Hematopoietic multipotent progenitor cell treated with erythropoietin and hydrocortisone succinate and interleukin-3 and kit ligand, for 15 days (in vitro differentiated cells): ENCODE measurements around the gene STT3B.

ENCODE experiments used
- DNase-seq: peaks from one replicate; pipeline ENCODE4 v3.0.0-alpha.2; 2015; ENCODE audit warnings: low spot score

STT3B gene

DNA sequence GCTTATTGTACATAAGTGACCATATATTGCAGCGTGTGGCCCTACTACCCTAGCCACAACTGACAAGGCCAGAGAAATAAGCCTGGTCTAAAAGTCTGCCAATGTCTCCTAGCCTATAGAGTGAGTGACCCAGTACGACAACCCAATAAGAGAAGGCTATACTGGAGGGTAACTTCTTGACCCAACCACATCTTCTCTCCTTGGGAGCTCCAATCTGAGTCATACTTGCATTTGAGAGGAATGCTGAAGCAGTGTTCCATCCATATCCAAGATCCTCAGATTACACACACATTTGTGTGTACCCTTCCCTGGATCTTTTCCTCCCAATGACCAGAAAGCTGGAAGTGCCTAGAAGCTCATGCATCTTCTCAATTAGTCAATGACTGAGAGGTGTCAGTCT is 11.3 kb upstream of the STT3B start:
- DNase-seq, result no peak

DNA sequence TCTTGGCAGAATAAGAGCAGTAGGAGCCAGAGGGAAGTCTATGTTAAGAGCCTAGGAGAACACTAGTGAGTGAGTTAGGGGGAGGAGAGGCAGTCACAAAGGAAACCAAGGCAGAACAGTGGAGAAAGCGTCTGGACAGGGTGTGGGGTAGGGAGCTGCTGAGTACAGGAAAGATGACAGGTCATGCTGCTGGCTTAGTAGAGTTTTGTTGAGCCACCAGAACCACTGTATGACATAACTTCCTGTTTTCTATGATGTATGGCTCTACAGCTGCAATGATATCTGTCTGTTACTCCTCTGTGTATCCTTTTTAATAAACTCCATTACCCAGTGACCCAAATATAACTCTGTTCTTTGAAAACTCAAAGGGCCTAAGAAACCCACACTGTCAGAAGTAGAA is 10.6 kb upstream of the STT3B start:
- no peak for DNase-seq

DNA sequence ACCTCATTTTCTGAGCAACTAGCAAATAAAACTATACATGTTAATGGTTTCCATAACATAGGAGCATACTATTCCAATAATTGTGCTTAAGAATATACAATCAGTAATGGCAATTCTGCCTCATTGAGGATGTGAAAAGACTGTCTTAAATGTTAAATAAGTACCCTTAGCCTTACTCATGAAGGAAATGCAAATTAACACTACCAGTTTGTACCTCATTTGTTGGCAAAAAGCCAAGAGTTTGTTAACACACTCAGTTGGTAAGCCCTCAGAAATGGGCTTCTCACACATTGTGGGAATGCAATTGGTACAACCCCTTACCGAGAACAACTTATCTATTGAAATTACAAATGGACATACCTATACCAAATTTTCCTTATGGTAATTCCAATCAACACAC is 9.2 kb upstream of the STT3B start:
- DNase-seq, result no peak

DNA sequence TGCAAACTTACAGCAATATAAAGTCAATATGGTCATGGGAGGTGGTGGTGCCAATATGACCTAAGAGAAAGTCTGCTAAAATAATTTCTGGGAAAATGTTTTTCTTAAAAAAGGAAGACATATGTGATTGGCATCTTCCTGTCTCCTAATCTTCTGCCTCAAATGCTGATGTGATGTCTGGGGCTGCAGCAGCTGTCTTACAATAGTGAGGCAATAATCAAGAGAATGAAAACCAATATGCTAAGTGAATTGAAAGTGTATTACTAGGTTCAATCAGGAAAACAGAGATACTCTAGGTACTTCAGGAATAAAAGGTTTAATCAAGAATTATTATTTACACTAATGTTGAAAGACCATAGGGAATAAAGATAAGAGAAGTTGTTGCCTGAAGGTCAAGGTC is 7.2 kb upstream of the STT3B start:
- DNase-seq, result no peak

DNA sequence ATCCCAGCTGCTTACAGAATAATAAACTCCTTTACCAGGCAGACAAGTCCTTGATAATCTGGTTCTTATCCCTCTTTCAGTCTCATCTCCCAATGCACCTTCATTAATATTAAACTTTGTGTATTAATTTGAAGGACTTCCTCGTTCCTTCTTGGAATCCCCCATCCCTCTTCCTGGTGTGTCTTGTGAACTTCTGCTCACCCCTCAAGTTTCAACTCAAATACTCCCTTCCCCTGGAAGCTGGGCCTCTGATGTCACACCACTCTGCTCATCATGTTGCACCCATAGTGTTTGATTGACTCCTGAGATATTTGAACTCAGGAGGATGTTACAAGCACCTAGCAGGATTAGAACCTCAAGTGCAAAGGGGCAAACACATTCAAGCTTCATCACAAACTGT is 3.3 kb upstream of the STT3B start:
- no peak for DNase-seq

DNA sequence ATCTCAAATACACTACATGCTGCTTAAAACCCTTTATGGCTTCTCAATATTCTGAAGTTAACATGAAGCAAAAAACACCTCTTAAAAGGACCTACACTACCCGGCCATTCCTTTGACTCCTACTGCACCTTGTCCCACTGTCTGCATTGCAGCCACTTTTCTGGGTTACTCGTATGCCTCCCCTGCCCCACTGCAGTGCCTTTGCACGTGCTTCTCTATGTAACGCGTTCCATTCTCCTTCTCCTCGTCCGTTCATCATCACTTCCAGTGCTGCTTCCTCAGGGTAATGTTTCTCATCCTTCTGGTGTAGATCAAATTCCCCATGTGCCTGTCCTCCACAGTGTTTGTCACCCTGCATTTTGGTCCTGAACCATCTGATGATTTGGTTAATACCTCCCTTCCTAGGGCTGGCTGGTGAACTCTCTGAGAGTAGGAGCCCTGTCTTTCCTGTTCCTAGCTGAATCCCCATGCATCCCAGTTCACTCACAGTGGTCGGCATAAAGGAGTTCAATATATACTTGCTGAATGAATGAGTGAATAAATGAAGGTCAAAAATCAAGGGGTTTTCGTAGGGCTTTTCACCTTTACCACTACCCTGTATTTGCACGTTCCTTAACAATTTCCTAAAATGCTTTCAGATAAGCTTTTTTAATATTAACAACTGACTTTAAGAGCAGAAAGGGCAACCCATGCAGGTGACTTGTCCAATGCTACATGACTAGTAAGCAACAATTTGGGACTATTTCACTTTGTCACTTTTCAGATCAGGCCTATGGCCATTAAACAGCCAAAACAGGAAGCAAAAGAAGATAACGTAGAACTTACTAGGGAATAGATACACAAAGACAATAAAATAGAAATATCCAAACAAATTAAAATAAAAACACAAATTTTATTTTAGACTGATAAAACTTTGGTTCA is 2.4 kb upstream of the STT3B start:
- DNase-seq, result no peak

DNA sequence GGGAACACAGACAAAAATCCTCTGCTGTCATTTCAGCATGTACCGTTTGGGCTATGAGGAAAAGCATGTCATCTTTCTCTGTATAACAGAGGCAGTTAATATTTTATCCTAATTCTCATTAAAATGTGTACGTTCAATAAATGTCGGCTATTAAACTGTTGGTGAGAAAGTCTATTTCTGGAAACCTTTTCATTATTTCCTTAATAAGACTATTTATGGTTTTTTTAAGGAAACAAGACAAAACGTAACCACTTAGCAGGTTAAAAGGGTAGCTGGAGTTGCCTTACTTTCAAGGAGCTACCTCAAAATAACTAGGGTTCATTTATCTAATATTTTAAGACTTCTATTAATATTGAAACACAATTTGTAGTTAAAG is 1.8 kb upstream of the STT3B start:
- DNase-seq, result no peak

DNA sequence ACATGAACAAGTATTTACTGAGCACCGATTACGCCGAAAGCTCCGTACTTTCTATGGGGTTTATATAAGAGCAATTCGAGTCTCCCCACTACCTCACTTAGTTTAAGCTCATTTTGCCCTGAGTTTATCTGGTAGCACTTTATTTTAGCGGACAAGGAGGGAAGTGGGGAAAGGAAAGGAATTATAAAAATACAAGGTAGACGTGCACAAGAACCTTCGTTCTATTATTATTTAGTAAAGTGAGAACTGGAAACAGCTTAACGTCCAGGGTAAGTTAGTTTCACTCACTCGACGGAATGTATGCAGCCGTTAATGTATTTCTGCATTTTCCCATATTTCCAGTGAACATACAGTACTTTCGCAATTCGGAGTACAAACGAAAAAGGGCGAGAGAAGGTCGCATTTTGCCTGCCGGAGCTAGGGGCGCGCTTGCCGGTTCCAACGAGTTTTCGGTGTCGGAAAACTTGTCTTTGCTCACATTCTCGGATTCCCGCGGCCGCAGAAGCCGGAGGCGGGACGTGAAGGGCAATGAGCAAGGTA is 1.2 kb upstream of the STT3B start:
- DNase-seq, result no peak

DNA sequence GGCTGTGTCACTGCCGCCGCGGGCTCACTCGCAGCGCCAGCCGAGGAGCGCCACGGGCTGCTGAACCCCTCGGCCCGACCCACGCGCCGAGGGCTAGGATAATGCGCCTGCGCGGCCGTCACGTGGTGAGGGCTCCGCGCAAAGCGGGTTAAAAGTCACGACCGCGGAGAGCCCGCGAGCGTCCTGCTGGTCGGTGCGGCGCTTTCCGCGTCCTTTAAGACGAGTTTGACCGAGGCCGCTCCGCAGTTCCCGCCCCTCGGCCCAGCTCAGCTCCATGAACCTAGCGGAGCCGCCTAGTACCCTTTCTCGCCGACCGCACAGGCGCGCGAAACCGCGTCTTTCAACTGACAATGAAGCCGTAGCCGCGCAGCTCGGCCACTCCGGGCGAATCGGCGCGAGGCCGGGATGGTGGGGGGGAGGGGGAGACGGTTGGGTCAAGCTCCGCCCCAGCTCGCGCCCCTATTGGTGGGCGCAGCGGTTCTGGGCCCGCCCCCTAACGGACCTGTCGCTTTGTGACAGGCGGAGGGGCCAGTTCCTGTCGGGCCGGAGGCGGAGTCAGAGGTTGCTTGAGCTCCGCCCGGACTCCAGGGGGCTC is 636 bp upstream of the STT3B start:
- DNase-seq, result peak; percentile 98

DNA sequence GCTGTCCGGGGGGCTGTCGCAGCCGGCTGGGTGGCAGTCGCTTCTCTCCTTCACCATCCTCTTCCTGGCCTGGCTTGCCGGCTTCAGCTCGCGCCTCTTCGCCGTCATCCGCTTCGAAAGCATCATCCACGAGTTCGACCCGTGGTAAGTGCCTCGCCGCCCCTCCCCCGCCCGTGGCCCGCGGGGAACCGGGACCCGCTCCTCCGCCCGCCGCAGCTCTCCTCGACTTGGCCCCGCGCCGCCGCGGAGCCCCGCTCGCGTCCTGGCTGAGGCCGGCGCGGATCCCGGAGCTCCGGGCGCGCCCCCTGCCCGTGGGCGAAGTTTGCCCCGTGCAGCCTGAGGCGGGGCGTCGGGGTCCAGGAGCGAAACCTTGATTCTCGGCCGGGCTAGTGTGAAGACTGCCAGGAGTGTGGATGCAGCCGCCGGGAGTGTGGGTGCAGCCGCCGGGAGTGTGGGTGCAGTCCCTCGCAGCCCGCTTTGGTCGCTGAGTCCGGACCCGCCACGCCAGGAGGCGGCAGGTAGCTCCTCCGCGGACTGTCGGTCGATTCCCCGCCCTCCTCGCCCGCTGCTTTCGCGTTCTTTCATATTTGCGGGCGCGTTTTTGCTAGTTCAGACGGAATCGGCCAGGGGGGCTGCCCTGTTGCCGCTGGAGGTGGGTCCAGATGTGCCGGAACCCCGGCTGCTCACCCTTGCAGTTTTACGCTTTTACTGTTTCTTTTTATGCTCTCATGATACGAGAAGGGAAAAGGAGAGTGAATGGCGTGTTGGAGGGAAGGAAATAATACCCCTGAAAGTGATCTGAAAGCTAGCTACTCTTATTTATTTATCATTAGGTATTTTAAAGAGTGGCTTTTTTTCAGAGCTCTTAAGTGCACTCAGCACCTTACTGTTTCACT is 692 bp downstream of the STT3B start:
- DNase-seq, result peak; percentile 19

DNA sequence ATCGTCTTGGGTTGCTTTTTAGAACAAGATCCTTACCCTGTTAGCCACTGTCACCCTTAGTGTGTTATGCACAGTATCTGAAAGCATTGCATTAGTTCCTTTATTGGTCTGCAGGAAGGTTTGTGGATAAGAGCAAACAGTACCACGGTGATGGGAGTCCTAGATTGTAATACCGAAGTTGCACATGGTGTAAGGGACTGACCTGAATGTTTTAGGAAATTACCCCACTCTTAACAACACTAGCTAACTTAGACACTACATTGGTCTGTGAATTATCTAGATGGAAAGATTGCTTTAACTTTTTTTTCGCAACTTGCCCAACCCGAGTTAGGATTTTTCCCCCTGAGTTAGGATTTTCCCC is 1.3 kb downstream of the STT3B start:
- DNase-seq, result peak; percentile 24

DNA sequence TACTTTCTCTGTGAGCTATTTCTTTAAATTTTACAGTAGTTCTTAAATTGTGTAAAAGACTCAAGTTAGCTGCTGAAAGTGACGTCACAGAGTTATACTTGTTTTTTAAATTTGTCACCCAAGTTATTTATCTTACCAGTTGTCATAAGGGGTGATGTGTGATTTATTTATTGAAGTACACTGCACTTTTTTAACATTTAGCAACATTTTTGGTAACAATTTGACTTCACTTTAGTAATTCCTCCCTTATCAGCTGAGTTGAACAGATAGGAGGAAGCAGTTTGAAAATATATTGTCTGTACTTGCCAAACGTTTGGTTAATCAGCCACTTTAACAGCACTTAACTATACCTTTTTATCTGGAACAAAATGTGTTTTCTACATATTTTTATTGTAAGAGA is 3.8 kb downstream of the STT3B start:
- peak; percentile 34 for DNase-seq

DNA sequence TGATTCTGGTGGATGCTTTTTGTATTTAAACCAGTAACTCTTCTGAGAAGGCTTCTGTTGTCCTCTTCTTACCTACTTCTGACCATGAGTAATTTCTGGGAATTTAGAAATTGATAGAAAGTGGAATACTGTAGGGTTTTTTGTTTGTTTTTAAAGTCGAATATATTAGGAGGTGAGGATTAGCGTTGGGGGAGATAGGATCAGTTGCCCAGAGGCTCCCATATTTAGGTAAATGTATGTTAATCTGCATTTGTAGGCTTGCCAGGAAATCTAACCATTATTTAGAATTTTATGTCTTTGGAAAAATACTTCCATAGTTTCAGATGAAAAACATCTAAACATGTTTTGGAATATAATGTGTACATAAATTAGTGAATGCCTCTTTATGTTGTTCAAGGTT is 6.1 kb downstream of the STT3B start:
- no peak for DNase-seq

DNA sequence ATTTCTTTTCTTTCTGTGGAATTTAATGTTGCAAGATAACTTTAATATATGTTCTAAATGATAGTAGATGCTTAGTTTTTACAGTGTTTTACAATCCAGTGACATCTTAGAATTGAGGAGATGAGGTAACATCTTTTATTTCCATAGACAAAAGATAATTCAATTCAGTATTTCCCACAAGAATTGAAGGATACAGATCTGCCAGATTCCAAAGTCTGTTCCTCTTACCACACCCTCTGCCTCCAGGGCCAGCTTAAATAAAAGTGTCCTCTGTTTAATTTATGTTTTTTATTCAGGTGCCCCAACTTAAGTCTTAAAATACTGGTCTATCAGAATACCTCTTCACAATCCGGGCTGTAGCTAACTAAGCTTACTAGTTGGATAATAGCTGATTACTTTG is 6.5 kb downstream of the STT3B start:
- DNase-seq, result no peak

DNA sequence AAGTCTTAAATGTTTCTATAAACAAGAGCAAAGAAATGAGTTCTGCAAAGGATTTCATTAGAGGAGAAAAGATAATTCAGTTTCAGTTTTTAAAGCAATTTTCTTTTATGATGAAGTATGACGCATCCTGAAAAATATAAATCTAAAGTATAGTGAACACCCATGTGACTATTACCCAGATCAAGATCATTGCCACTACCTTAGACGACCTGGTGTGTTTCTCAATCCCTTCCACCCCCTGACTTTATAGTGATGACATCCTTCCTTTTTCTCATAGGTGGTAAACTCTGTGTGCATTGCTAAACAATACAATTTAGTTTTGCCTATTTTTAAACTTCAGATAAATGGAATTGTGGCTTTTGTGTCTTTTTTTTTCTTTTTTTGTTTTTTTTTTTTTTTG is 8.4 kb downstream of the STT3B start:
- no peak for DNase-seq

DNA sequence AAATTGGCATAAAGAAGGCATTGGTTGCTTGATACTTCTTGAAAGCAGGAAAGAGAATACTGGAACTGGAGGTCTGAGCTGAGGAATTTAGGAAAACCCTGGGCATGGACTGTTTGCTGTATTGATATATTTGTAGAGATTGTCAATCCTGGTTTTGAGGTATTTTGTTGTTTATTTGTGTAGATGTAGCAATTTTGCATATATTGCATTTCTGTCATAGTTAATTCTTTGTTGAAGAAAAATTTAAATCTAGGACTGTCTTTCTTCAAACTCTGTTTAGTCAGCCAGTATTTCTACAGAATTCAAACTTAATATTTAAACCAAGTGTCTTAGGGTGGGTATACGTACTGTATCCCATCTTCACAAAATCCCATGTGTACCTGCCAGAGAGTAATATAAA is 9.5 kb downstream of the STT3B start:
- DNase-seq, result no peak

DNA sequence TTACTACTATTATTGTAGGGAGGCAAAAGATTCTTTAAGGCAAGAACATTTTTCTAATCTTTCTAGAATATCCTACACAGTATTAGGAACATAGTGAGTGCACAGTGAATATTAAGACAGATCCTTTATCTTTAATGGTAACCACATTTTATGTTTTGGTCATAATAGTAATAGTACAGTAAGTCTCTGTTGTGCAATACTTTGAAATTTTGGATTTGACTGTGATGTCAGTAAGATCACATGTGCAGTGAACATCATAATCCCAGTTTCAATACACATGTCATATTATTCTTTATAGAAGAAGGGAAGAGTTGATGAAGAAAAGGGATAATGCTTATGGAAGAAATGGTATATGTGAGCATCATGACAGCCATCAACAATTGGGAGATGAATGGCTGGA is 10.7 kb downstream of the STT3B start:
- DNase-seq, result no peak

DNA sequence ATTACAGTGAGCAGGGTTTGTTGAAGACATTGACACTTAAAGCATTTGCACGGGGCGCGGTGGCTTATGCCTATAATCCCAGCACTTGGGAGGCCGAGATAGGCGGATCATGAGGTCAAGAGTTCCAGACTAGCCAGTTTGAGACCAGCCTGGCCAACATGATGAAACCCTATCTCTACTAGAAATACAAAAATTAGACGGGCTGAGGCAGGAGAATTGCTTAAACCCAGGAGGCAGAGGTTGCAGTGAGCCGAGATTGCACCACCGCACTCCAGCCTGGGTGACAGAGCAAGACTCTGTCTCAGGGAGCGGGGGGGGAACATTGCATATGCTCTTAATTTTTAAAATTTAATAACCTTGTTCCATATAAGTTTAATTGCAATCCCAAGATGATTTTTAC is 11.9 kb downstream of the STT3B start:
- DNase-seq, result no peak

DNA sequence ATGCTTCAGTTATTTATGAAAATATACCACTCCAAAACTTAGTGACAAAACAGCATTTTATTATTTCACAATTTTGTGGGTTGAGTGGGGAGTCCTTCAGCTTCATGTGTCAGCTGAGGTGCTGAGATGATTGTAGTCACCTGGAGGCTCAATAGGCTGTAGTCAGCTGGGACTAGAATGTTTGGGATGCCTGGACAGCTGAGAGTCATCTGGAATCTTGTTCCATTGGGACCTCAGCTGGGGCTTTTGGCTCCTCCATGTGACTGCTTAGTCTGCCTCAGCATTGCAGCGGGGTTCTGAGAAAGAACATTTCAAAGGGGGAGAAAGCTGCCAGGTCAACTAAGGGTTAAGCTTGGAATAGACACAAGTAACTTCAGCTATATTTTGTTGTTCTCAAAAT is 13.4 kb downstream of the STT3B start:
- no peak for DNase-seq

DNA sequence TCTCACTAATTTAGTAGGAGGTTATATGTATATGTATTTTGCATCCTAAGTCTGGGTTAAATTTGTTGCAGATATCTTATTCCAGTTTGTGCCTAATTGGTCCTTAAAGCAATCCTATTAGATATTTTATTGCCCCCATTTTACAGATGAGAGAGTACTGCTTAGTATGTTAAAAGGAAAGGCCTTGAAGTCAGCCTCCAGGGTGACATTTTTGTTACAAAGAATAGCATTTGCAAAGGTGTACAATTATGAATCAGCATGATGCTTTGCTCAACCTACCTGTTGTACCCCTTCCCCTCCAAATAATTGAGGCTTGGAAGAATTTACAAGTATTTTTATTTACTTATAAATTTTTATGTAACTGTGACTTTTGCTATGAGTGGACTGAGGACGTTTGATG is 14.0 kb downstream of the STT3B start:
- no peak for DNase-seq

DNA sequence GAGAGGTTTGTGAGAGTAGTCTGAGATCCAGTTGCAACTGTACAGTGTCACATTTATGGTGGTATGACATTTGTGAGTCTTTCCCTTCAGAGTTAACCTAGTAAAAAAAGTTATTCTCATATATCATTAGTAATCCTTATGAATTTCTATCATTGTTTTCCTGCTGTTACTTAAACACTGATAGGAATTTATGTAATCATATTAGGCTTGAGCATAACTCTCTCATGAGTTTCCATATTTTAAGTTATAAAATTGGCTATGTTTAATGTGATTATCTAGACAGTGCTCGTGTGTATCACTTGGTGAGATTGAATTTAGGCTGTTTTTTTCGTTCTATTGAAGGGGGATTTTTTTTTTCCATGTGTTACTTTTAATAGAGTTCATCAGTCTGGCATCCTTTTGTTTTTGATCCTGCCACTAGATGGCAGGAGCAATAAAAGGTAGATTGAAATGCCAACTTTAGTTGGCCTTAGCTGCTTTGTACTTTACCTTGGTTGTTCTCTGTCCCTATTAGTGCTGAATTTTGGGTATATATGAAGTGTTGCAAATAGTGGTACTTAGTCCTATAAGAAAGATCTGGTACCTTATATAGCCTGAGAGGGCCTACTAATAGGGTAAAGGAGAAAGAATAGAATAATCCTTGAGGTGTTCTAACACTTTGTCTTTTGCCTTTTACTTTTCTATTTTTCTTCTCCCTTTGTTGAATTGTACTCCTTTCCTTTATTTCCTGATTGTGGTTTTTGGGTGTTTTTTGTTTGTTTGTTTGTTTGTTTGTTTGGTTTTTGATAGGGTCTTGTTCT is 17.9 kb downstream of the STT3B start:
- DNase-seq, result peak; percentile 47

DNA sequence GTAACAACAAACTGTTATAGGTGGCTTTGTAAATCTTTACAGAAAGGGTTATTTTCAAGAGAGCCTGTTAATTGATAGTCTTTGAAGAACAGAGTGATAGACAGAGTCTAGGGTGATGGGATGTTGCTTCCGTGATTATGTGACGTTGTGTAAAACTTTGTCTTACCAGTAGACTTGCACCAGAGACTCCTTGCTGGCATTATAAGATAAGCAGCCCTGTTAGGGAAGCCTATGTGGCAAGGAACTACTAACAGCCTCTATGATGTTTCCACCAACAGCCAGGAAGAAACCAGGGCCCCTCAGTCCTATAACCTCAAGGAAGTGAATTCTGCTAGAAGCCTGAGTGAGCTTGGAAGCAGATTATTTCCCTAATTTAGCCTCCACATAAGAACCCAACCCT is 18.9 kb downstream of the STT3B start:
- DNase-seq, result no peak
